Activated naive CD8-positive, alpha-beta T cell treated with anti-CD3 and anti-CD28 coated beads, Interleukin-2, amount 10 ng/mL, durations not matched to agents 7 days and 5 days (primary cell): ENCODE results near the gene USP7. TPM values are rescaled to one million over a fixed set of nuclear protein-coding genes. Genes with fewer than 3 reads are reported as not detected.
A peak's percentile ranks its signal among the peaks of the same experiment; 100 is the strongest.

Source experiments
- ATAC-seq: fragments of 150-1000 bp; cut with Tn5 transposase; one replicate; pipeline ENCODE4 v1.10.0; 2021; ENCODE audit warnings: low read depth, moderate library complexity
- POLR2A ChIA-PET: fragments of 350-600 bp; sonication (Branson Sonifier 250); formaldehyde crosslinking; loops from one replicate; lab custom pipeline; 2021; ENCODE audit warnings: antibody characterized with exemption; lab: Charles Lee
- DNase-seq: peaks from one replicate; pipeline ENCODE4 v3.0.0; 2021
- H3K27ac Mint-ChIP-seq: one replicate; pipeline ENCODE4 v1.8.0; 2022; ENCODE audit warnings: mild to moderate bottlenecking, mixed read lengths
- H3K27me3 Mint-ChIP-seq: one replicate; pipeline ENCODE4 v1.8.0; 2022; ENCODE audit warnings: mild to moderate bottlenecking, moderate library complexity, mixed read lengths
- H3K36me3 Mint-ChIP-seq: one replicate; pipeline ENCODE4 v1.8.0; 2021; ENCODE audit warnings: mild to moderate bottlenecking, mixed read lengths
- H3K4me1 Mint-ChIP-seq: one replicate; pipeline ENCODE4 v1.8.0; 2021; ENCODE audit warnings: mixed read lengths
- H3K4me3 Mint-ChIP-seq: one replicate; pipeline ENCODE4 v1.8.0; 2022; ENCODE audit warnings: mild to moderate bottlenecking, moderate library complexity, mixed read lengths
- H3K9me3 Mint-ChIP-seq: one replicate; pipeline ENCODE4 v1.8.0; 2021; ENCODE audit warnings: mixed read lengths
- total RNA-seq, 2 experiments: library from RNA; stranded (reverse); gene quantifications; one replicate each; pipeline ENCODE4 v1.2.3, GENCODE V29; 2021

USP7 gene
- total RNA-seq, 2 experiments from 2014 or later, result 153 to 162 TPM

GRCh38 chr16:8867216-8867931 lies 96.3 kb downstream of the USP7 start:
- Mint-ChIP-seq H3K9me3 (no peaks in the 10 kb centered on the region), H3K4me3 (peak overlapping the region; percentile 93)

DNA sequence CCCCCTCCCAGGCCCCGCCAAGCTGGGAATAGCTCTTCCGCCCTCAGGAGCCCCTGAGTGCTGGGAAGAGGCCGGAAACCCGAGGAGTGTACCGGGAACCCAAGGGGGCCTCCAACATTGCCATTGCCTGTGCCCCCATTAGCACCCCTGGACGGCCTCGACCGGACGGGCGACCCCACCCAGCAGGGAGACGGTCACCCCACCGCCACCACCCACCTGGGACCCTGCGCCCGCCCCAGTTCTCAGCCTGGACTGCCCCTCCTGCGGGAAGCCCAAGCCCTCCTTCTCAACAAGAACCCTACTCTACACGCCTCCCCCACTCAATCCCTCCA lies 96.9 kb downstream of the USP7 start:
- POLR2A ChIA-PET, result interaction anchor here (1.3 to 3.5 kb wide), 6 partner anchors 11 to 226 kb away, joined by 4 to 44 read pairs (median 21); partner anchors contain the start of genes HAPSTR1, PMM2 and TMEM186
- H3K9me3 Mint-ChIP-seq, result no peaks in the 10 kb centered on the region
- peak overlapping the region; percentile 97 for H3K27ac Mint-ChIP-seq
- no peaks in the 10 kb centered on the region for H3K27me3 Mint-ChIP-seq
- DNase-seq (no peak), ATAC-seq (no peak)
- H3K4me1 Mint-ChIP-seq, result peaks cover 47% of the 10 kb centered on the region
- H3K36me3 Mint-ChIP-seq, result peaks cover 17% of the 10 kb centered on the region
- peak overlapping the region; percentile 93 for H3K4me3 Mint-ChIP-seq

More at GRCh38 chr16:8867216-8867931, 96.3 kb downstream of the USP7 start:
- peak; percentile 54 for DNase-seq
- Mint-ChIP-seq H3K4me1 (peaks cover 43% of the 10 kb centered on the region), H3K27me3 (no peaks in the 10 kb centered on the region), H3K36me3 (peaks cover 17% of the 10 kb centered on the region), H3K27ac (peak overlapping the region; percentile 97)
- ATAC-seq, result no peak
- POLR2A ChIA-PET, result interaction anchor here (1.6 to 3.5 kb wide), 9 partner anchors 13 to 225 kb away, joined by 5 to 44 read pairs (median 17); partner anchors contain the start of genes HAPSTR1, LITAFD, PMM2 and TMEM186

- H3K27me3 Mint-ChIP-seq, result no peaks in the 10 kb centered on the region
- ATAC-seq, result no peak
- H3K27ac Mint-ChIP-seq, result peak overlapping the region; percentile 83
- H3K36me3 Mint-ChIP-seq, result peaks cover 17% of the 10 kb centered on the region
- POLR2A ChIA-PET, result interaction anchor here (1.3 kb wide), 1 partner anchor 11 kb away, joined by 4 read pairs; no protein-coding TSS in a partner anchor
- DNase-seq, result no peak
- peaks cover 47% of the 10 kb centered on the region for H3K4me1 Mint-ChIP-seq
- H3K9me3 Mint-ChIP-seq, result no peaks in the 10 kb centered on the region
- H3K4me3 Mint-ChIP-seq, result peak overlapping the region; percentile 93
These were observed 97.4 kb downstream of the USP7 start for GRCh38 chr16:8866118-8866883.

DNA sequence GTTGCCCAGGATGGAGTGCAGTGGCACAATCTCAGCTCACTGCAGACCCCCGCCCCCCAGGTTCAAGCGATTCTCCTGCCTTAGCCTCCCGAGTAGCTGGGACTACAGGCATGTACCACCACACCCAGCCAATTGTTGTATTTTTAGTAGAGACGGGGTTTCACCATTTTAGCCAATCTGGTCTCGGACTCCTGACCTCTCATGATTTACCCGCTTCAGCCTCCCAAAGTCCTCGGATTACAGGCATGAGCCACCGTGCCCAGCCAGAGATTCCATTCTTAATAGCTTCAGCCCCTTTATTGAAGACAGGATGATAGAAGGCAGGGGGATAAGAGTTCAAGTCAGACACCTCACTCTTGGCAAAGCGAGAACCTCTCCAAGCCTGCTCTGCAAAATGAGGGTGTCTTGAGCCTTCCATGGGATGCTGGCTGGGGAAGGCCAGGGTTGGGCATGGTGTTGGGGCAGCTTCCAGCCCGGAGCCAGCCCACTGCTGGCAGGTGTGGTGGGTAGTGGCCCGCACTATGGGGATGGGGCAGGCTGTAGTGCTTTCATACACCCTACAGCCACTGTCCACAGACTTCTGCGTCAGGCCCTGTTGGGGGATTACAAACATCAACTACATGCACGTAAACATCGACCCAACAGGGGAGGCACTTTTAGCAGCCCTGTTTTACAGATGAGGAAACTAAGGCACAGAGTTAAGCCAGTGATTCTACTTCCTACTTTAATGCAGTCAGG lies 98.4 kb downstream of the USP7 start:
- H3K4me3 Mint-ChIP-seq, result peak overlapping the region; percentile 93
- H3K36me3 Mint-ChIP-seq, result peaks cover 17% of the 10 kb centered on the region
- peaks cover 42% of the 10 kb centered on the region for H3K4me1 Mint-ChIP-seq
- no peaks in the 10 kb centered on the region for H3K9me3 Mint-ChIP-seq
- peak overlapping the region; percentile 58 for H3K27ac Mint-ChIP-seq
- DNase-seq (no peak), ATAC-seq (no peak)
- POLR2A ChIA-PET, result interaction anchor here (1.3 kb wide), 1 partner anchor 10 kb away, joined by 4 read pairs; no protein-coding TSS in a partner anchor
- no peaks in the 10 kb centered on the region for H3K27me3 Mint-ChIP-seq

- H3K27me3 Mint-ChIP-seq, result no peaks in the 10 kb centered on the region
- DNase-seq (no peak), ATAC-seq (no peak)
- no peak overlapping the region for H3K4me3 Mint-ChIP-seq
- peaks cover 42% of the 10 kb centered on the region for H3K4me1 Mint-ChIP-seq
- H3K36me3 Mint-ChIP-seq, result peaks cover 17% of the 10 kb centered on the region
- no peaks in the 10 kb centered on the region for H3K9me3 Mint-ChIP-seq
- peak overlapping the region; percentile 20 for H3K27ac Mint-ChIP-seq
- POLR2A ChIA-PET, result interaction anchor here (0.7 kb wide), 1 partner anchor 11 kb away, joined by 3 read pairs; no protein-coding TSS in a partner anchor
These were observed 99.1 kb downstream of the USP7 start for GRCh38 chr16:8864480-8865110.

DNA sequence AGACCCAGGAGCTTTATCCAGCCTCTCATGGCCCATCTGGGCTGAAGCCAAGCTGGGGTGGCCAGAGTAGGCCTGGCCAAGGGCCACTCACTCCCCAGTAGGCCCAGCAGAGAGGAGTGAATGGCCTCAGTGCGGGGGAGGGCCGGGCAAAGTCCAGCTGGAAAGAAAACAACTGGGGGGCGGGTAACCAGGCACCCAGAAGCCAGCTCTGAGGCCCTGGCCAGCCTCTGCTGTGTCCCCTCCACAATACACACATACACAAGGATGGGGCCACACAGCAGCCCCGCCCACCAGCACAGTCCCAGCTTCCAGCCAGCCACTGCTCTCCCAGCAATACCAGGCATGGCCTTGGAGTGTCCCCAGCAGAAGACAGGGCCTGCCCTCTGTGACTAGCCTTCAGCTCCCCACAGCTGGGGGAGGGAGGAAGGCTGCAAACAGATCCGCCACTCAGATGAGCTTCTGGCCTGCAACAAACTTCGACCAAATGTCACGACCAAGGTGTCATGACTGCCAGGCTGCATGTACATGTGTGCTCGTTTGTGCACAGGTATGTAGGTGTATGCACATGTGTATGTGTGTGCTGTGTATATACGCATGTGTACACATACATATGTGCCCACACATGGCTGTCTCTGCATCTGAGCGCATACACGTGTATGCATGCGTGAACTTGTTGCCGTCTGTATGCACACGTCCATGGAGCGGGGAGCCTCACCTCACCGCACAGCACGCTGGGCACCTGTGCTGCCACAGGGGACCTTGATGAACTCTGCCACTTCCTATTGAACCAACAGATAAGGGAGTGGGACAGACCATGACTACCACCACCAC lies 99.9 kb downstream of the USP7 start:
- Mint-ChIP-seq H3K27me3 (no peaks in the 10 kb centered on the region), H3K4me3 (no peak overlapping the region), H3K9me3 (no peaks in the 10 kb centered on the region), H3K27ac (peak overlapping the region; percentile 20), H3K4me1 (peaks cover 38% of the 10 kb centered on the region), H3K36me3 (peaks cover 18% of the 10 kb centered on the region)
- DNase-seq, result no peak
- POLR2A ChIA-PET, result interaction anchor here (0.7 to 1.0 kb wide), 3 partner anchors 9 to 26 kb away, joined by 3 to 6 read pairs (median 4); no protein-coding TSS in a partner anchor
- ATAC-seq, result no peak

GRCh38 chr16:8862309-8863130 lies 101.2 kb downstream of the USP7 start:
- Mint-ChIP-seq H3K4me1 (peaks cover 45% of the 10 kb centered on the region), H3K27ac (no peak overlapping the region)

GRCh38 chr16:8861563-8862308 lies 102.0 kb downstream of the USP7 start:
- peak overlapping the region; percentile 42 for H3K27ac Mint-ChIP-seq
- H3K27me3 Mint-ChIP-seq, result no peaks in the 10 kb centered on the region
- H3K4me1 Mint-ChIP-seq, result peaks cover 45% of the 10 kb centered on the region
- no peak for ATAC-seq
- POLR2A ChIA-PET, result no interaction called here
- DNase-seq, result no peak
- no peaks in the 10 kb centered on the region for H3K9me3 Mint-ChIP-seq
- peaks cover 17% of the 10 kb centered on the region for H3K36me3 Mint-ChIP-seq
- H3K4me3 Mint-ChIP-seq, result no peak overlapping the region

More at GRCh38 chr16:8862309-8863130, 101.2 kb downstream of the USP7 start:
- H3K4me3 Mint-ChIP-seq, result no peak overlapping the region
- no peaks in the 10 kb centered on the region for H3K27me3 Mint-ChIP-seq
- POLR2A ChIA-PET, result interaction anchor here (0.7 kb wide), 1 partner anchor 27 kb away, joined by 6 read pairs; no protein-coding TSS in a partner anchor
- ATAC-seq (no peak), DNase-seq (no peak)
- H3K36me3 Mint-ChIP-seq, result peaks cover 21% of the 10 kb centered on the region
- H3K9me3 Mint-ChIP-seq, result no peaks in the 10 kb centered on the region

DNA sequence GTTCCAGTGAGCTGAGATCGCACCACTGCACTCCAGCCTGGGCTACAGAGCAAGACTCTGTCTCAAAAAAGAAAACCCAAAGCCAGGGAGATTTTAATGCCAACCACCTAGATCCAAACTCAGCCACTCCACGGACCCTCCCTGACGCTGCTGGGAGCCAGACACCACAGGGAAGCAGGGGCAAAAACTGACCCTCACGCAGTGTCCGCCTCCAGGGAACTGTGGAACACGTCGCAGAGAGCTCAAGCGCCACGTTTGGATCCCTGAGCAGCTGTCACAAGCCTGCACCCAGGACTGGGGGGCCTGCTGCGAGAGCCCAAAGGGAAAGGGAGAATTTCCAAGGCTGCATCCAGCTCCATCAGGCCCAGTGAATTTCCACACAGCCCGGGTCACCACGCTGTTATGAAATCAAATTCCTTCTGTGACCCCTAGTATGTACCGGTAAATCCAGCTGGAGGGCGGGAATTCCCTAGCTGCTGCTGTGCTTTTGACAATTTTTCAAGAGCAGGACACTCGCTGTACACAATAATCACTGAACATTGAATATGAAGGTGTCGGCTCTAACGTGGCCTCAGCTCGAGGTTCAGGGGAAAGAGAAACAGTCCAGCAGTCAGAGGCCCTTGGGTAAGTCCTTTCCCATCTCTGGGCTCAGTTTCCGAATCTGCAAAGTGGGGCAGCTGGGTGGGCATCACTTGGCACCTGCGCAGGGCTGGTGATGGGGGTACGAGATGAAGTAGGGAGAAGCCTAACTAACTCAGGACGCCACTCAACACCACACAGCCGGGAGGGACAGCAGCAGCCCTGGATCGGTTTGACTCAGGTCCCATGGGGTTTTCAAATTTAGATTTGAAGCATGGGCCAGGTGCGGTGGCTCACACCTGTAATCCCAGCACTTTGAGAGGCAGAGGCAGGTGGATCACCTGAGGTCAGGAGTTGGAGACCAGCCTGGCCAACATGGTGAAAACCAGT lies 103.5 kb downstream of the USP7 start:
- Mint-ChIP-seq H3K4me3 (no peak overlapping the region), H3K27ac (no peak overlapping the region), H3K4me1 (peaks cover 41% of the 10 kb centered on the region), H3K9me3 (no peaks in the 10 kb centered on the region), H3K27me3 (no peaks in the 10 kb centered on the region), H3K36me3 (peaks cover 25% of the 10 kb centered on the region)
- DNase-seq (no peak), ATAC-seq (no peak)
- POLR2A ChIA-PET, result interaction anchor here (2.4 kb wide), 1 partner anchor 8 kb away, joined by 10 read pairs; the partner anchor contains the start of gene CARHSP1
